Ovary (tissue), 9 donors: ENCODE results near the gene PTER. TPM values are rescaled to one million over a fixed set of nuclear protein-coding genes. Genes with fewer than 3 reads are reported as not detected.

Experiments
- DNase-seq, 5 donors: peaks; one replicate each; pipeline ENCODE4 v3.0.0-alpha.2; 2019 to 2020
- H3K27ac ChIP-seq, 2 donors: fragments of 200-600 bp; one replicate each; pipeline versions ENCODE4 v1.5.1 to v1.8.0; 2019 to 2022
- H3K27me3 ChIP-seq: fragments of 200-600 bp; one replicate; pipeline ENCODE4 v1.8.0; 2022
- H3K36me3 ChIP-seq: fragments of 200-600 bp; sonication (generic); one replicate; pipeline ENCODE4 v1.5.1; 2019
- H3K4me1 ChIP-seq: one replicate; pipeline ENCODE4 v1.8.1; 2013; ENCODE audit warnings: mild to moderate bottlenecking, moderate library complexity; ENCODE audit not compliant: insufficient read depth
- H3K4me3 ChIP-seq: fragments of 200-600 bp; sonication (generic); one replicate; pipeline ENCODE4 v1.5.1; 2017
- H3K9me3 ChIP-seq, 2 donors: fragments of 200-600 bp in 1 of 2; sonication (generic) in 1 of 2; one replicate each; pipeline versions ENCODE4 v1.5.1 to v1.8.1; 2013 to 2019; ENCODE audit warnings: mild to moderate bottlenecking in 1 of 2, moderate library complexity in 1 of 2
- CTCF ChIP-seq, 3 donors: fragments of 450-650 bp in 2 of 3; fragments of 200-600 bp in 1 of 3; IDR thresholded peaks; one replicate each; pipeline versions ENCODE4 v1.5.1 to v1.8.0; 2016 to 2022; ENCODE audit warnings: antibody characterized with exemption in 3 of 3, mild to moderate bottlenecking in 1 of 3
- EP300 ChIP-seq: sonication (generic); formaldehyde crosslinking; IDR thresholded peaks from one replicate; pipeline ENCODE4 v1.6.1; 2017; ENCODE audit warnings: antibody characterized with exemption
- POLR2A ChIP-seq: fragments of 450-650 bp; IDR thresholded peaks from one replicate; pipeline ENCODE4 v1.6.1; 2017; ENCODE audit warnings: antibody characterized with exemption, mild to moderate bottlenecking, moderate library complexity
- WGBS, 3 donors: extraction: QIAGEN DNeasy Blood & Tissue Kit in 1 of 3; methylation state at CpG; one replicate each; pipeline versions ENCODE4 v1.1.5 to v1.1.7; 2013 to 2017; 5-methylcytosine and 5-hydroxymethylcytosine counted together
- intact Hi-C, 4 donors: fragments of 100-400 bp; cut with DNase I; formaldehyde crosslinking; loops; one replicate each; pipeline versions ENCODE4 v1.11.0 to v1.15.1; 2022 to 2023
- polyA plus RNA-seq, 2 donors: library from polyadenylated mRNA; stranded (reverse); fragments of 200-250 nt in 1 of 2; fragments of 350-450 nt in 1 of 2; fragmentation: Illumina TruSeq in 1 of 2; extraction: RNeasy Lipid Tissue Mini Kit (QIAGEN cat#74804) in 1 of 2; gene quantifications; one replicate each; pipeline ENCODE4 v1.2.3, GENCODE V29; 2013 to 2014
- total RNA-seq, 7 donors: library from RNA; depleted of rRNA in 2 of 7; stranded (reverse); fragments of >200 nt in 2 of 7; fragmentation: NEBNext Ultra II Directional in 3 of 7; extraction: Animal tissue kit (Norgen Biotek cat#: 25700) in 3 of 7; gene quantifications; one replicate each; pipeline versions ENCODE4 v1.1.0 to v1.2.4, GENCODE V29; 2016 to 2023
- donor health status: DM: no; HTN: no; CAD: no; lungs with moderate emphysema.
- donor health status: DM: no; HTN: no; CAD: no.
- donor health status: Bipolar disorder and iron deficiency.
- donor health status: DM: yes; HTN: yes; CAD: no.
- donor health status: DM: no; HTN: no; CAD: no.
- donor health status: DM: yes; HTN: yes; CAD: no.

The PTER gene
- total and polyA plus RNA-seq, 9 donors = 1.5 to 19.2 (median 4.2) TPM

- intact Hi-C loops = no loop called here
- Histone ChIP-seq H3K27me3 (no peaks in the 10 kb centered on the region), H3K4me1 (peaks cover 4% of the 10 kb centered on the region), H3K27ac (no peak overlapping the region), H3K9me3 (no peaks in the 10 kb centered on the region), H3K4me3 (no peak overlapping the region), H3K36me3 (no peaks in the 10 kb centered on the region)
- no peak for TF ChIP-seq CTCF (IDR thresholded peaks at IDR 0.05)
- no peak for TF ChIP-seq EP300
- no peak for TF ChIP-seq POLR2A
- 27 to 39% (median 36%) methylated on average over 9 of the region's 9 CpGs for WGBS, 3 donors
- no peak for DNase-seq
Measured at GRCh38 chr10:16441173-16441840, 4.5 kb downstream of the PTER start.

GRCh38 chr10:16442914-16443313 is 6.1 kb downstream of the PTER start:
- H3K36me3 ChIP-seq = no peaks in the 10 kb centered on the region
- H3K4me3 ChIP-seq = no peak overlapping the region
- no peak for TF ChIP-seq POLR2A
- TF ChIP-seq CTCF (IDR thresholded peaks at IDR 0.05) = no peak
- TF ChIP-seq EP300 = no peak
- no peak overlapping the region for H3K27ac ChIP-seq
- 90 to 94% (median 91%) methylated on average over 1 of the region's 1 CpG for WGBS, 3 donors
- intact Hi-C loops = no loop called here
- H3K4me1 ChIP-seq = no peaks in the 10 kb centered on the region
- no peaks in the 10 kb centered on the region for H3K27me3 ChIP-seq
- DNase-seq = no peak
- H3K9me3 ChIP-seq = no peaks in the 10 kb centered on the region

- Histone ChIP-seq H3K27ac (no peak overlapping the region), H3K36me3 (no peaks in the 10 kb centered on the region), H3K27me3 (no peaks in the 10 kb centered on the region), H3K9me3 (no peaks in the 10 kb centered on the region), H3K4me1 (no peaks in the 10 kb centered on the region), H3K4me3 (no peak overlapping the region)
- intact Hi-C loops = no loop called here
- DNase-seq = no peak
- 90 to 95% (median 92%) methylated on average over 9 of the region's 9 CpGs for WGBS, 3 donors
- no peak for TF ChIP-seq POLR2A
- no peak for TF ChIP-seq EP300
- TF ChIP-seq CTCF (IDR thresholded peaks at IDR 0.05) = no peak
Measured at GRCh38 chr10:16445770-16446469, 9.1 kb downstream of the PTER start.

GRCh38 chr10:16449454-16449853 is 12.6 kb downstream of the PTER start:
- DNase-seq = no peak
- H3K36me3 ChIP-seq = no peaks in the 10 kb centered on the region
- no peak overlapping the region for H3K27ac ChIP-seq
- no peaks in the 10 kb centered on the region for H3K9me3 ChIP-seq
- H3K27me3 ChIP-seq = no peaks in the 10 kb centered on the region
- no peaks in the 10 kb centered on the region for H3K4me1 ChIP-seq
- TF ChIP-seq POLR2A = no peak
- TF ChIP-seq CTCF (IDR thresholded peaks at IDR 0.05) = no peak
- TF ChIP-seq EP300 = no peak
- no peak overlapping the region for H3K4me3 ChIP-seq
- WGBS, 3 donors = 79 to 98% (median 95%) methylated on average over 5 of the region's 5 CpGs
- intact Hi-C loops = no loop called here
